ENCODE measurements around the gene NOS1.
"Not testable (repeated sequence)": the region's sequence is repeated elsewhere in the genome, so short reads cannot be mapped to it uniquely, and the experiment has no call there.

The NOS1 gene

DNA sequence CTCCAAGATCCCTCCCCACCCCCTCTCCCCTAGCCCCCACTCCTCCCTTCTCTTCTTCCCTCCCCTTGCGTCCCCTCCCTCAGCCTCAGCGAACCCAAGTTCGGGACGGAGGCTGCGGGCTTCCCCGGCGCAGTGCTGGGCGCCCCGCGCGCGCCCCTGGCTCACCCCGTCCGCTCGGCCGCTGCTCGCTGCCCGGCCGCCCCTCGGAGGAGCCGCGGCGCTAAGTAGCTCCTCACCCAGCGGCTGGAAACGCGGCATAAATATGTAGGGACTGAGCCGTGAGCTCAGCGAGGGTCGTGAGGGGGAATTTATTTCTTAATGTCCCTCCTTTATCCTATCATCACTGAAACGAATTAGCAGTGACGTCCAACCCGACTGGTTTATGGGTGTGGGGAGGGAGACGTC lies at the start of gene NOS1:
TSS of gene NOS1 (minus strand) at position 280 of the 405 bp plus-strand sequence. CDS start 30,557 bp downstream, outside the sequence.
- no peak for DNase-seq

DNA sequence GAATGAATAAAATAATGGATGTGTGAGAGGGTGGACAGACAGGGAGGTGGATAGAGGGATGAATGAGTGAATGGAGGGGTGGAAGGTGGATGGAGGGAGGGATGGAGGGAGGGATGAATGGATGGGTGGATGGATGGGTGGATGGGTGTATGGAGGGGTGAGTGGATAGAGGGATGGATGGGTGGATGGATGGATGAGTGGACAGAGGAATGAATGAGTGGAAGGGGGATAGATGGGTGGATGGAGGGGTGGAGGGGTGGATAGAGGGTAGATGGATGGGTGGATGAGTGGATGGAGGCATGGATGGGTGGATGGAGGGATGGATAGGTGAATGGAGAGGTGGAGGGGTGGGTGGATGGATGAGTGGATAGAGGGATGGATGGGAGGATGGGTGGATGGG lies 47.9 kb upstream of the NOS1 start:
- DNase-seq, result no peak

DNA sequence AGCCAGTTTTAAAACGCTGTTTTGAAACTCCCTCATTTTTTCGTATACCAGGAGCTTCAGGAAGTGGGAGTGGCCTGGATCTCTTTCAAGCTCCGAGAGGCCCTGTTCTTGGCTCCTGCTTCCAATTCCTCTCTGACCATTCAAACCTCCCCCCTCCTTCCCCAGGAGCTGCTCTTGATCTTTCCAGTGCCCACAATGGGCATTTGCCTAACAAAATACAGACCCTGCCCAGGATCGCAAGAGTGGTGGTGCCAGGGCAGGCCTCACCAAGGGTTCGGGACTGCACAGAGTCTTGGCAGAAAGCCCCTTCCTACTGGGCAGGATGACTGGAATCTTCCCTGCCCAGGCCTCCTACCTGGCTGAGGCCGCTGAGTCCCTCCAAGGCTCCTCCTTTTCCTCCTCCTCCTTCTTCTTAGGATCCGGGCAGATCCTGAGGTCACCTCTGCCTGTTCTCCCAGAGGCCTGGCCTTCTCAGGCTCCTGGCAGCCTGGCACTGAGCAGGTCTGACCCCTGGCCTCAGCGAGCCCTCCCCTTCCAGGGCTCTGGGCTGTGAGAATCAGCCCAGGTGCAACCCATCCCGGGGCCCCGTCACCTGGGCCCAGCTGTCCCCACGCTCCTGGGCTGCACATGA lies 46.9 kb upstream of the NOS1 start:
- DNase-seq, result peak in 39 of 56 donors; percentile 2 to 71 (median 16)

DNA sequence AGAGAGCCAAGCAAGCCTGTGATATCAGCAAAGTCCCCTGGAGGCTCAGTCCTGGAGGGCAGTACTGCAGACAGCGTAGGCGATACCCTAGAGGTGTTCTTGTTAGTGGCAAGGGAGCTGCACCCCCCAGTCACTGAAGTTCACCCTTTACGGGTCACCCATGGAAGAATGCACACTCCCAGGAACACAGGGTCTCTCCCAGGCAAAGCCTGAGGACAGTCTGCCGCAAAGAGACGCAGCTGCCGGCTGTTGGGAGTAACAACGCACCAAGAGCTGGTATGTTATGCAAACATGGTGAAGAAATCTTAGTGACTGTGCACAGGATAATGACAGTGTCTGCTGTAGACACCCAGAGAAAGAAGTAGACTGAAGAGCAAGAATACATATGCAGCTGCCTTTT lies 43.5 kb upstream of the NOS1 start:
- no peak for DNase-seq

DNA sequence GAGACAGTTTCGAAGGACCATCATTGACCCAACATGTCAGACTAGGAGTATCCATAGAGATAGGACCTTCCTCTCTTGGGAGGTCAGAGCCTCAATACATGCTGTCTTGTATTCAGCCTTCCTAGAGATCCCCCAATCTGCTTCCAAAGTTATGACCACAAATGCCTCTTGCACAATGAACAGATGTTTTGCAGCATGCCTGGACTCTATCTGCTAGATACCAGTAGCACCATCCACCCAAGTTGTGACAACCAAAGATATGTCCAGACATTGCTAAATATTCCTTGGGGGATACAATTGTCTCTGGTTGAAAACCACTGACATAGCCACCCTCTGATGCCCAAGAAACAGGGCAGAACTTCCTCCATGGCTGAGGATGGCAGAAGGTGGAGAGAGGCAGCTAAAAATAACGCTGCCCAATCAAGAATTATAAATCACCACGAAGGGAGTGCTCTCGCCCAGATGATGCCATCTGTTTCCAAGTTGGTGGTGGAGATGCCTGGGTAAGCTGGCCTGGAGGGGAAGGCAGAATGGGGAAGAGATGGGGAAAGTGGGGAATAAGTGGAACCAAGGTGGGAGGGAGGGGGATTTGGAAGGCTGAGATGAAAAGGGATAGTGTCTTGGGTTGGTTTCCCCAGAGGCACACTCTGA lies 42.9 kb upstream of the NOS1 start:
- DNase-seq, result no peak

DNA sequence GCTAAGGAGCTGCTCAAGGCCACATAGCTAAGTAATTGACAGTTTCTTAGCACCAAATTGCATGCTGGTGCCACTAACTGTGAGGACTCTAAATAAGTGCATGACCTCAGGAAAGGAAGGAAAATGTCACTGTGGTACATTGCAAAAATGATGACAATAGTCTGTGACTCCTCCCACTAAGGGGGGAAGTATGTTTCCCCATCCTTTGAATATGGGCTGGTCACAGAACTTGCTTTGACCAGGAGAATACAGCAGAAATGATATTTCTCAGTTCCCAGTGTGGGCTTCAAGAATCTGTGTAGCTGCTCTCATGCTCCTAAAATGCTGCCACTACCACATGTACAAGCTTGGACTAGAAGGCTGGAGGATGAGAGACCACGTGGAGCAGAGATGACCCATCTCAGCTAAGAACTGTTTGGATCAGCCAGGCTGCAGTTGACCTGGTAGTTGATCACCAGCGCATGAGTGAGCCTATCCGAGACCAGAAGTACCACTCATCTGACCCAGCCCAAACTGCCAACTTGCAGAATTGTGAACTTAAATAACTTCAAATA lies 42.2 kb upstream of the NOS1 start:
- no peak for DNase-seq

DNA sequence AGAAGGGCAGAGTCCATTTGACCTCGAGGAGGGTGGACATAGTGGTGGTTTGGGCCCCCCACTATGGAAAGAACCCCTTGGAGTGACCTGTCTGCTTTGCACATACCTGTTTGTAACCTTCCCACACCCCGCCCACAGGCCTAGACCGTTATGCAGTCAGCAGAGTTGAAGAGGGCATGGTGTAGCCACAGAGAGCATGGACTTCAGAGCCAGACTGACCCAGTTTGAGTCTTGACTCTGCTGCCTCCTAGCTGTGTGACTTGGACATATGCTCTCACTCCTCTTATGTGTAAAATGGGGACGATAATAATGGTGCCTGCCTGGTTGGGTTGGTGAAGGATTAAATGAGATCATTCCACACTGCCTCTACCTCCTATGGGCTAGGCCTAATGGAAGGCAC lies 40.9 kb upstream of the NOS1 start:
- DNase-seq, result no peak

DNA sequence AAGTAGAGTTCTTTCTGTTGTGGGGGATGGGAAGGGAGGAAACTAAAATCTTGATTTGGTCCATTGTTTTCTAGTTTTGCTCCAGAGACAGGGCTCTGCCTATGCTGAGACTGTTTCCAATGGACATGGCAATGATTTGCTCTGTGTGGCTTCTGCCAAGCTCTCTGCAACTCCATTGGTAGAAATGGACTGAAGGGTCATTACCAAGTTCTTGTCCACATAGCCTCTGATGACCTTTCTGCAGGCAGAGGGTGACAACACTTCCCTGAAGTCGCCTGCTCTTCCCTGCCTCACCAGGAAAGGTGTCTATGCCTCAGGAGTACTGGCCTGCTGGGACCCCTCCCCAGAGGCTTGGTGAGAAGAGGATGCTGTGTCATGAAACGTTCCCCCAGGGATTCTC lies 39.5 kb upstream of the NOS1 start:
- DNase-seq, result no peak

DNA sequence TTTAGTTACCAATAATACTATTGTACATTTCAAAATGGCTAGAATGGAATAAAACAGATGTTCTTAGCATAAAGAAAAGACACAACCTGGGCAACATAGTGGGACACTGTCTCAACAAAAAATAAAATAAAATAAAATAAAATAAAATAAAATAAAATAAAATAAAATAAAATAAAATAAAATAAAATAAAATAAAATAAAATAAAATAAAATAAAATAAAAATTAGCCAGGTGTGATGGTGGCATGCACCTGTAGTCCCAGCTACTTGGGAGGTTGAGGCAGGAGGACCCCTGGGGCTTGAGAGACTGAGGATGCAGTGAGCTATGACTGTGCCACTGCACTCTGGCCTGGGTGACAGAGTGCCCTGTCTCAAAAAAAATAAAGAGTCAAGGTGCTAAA lies 37.1 kb upstream of the NOS1 start:
- not testable (repeated sequence) for DNase-seq

DNA sequence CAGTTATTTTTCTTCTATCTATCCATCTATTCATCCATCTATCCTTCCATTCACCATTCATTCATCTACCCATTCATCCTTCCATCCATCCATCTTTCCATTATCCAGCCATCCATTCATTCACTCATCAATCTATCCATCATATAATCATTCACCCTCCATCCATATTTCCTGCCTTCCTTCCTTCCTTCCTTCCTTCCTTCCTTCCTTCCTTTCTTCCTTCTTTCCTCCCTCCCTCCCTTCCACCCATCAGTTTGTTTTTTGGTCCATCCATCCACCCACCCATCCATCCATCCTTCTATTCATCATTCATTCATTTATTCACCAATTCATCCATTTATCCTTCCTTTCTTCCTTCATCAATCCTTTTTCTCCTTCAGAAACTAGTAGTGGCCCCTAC lies 34.3 kb upstream of the NOS1 start:
- DNase-seq, result no peak

DNA sequence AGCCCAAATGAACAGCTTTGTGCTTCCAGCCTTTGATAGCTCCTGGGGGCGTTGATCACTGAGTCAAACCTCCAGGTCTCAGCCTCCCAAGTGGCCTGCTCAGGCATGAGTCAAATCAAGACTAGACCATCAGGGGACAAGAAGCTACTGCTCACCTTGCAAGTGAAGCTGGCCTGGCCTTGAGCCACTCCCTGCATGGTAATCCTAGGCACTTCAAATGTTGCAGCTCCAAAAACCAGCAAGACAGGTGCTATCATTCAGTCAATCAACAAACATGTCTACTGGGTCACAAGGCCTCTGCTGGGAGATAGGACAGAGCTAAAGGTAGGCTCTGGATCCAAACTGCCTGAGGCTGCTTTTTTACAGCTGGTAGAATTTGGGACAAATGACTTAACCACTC lies 33.1 kb upstream of the NOS1 start:
- no peak for DNase-seq

DNA sequence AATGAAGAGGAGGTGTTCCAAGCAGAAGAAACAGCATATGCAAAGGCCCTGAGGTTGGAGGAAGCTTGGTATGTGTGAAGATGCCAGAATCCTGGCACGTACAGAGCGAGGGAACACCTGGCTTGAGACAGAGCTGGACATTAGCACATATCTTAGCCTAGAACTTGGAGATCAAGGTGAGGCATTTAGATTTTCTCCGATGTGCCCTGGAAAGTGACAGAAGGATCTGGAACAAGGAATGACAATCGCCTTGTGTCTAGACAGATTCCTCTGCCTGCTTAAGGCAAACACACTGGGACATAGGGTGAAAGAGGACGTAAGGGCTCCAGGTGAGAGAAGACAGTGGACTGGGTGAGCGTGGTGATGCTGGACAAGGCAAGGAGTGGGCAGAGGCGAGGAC lies 32.2 kb upstream of the NOS1 start:
- no peak for DNase-seq

DNA sequence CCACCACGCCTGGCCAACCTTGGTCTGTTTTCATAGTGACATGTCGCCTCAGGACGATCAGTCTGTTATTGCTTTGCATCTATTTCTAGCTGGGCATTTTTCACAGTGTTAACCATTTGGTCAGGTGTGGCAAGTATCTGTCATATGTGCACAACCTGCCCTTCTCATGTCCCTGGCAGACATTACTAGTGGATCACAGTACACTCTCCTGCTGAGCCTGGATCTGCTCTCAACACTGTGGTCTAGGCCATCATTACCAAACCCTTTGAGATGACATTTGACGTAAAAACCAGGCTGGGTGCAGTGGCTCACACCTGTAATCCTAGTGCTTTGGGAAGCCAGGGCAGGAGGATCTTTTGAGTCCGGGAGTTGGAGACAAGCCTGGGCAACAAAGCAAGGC lies 29.4 kb upstream of the NOS1 start:
- DNase-seq, result no peak

DNA sequence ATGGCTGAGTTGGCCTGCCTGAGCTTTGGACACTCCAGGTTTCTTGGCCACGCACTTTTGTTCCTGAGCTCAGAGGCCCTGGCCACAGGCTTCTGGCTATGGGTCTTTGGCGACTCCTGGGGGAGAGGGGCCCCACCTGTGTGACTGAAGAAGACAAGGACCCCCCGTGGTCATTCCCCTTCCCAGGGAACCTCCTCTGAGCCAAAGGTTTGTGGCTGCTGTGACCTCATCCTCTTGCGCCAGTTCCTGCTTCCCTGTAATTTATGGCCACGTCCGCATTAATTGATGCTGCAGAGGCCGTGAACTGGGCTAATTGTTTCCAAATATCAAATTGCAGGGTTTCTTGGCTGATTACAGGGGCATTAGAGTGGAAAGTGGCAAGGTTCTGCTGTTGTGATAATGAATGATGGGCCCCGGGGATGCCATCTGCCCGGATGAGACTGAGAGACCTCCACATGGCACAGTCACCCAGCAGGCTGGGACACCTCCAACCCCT lies 27.6 kb upstream of the NOS1 start:
- DNase-seq, result no peak

DNA sequence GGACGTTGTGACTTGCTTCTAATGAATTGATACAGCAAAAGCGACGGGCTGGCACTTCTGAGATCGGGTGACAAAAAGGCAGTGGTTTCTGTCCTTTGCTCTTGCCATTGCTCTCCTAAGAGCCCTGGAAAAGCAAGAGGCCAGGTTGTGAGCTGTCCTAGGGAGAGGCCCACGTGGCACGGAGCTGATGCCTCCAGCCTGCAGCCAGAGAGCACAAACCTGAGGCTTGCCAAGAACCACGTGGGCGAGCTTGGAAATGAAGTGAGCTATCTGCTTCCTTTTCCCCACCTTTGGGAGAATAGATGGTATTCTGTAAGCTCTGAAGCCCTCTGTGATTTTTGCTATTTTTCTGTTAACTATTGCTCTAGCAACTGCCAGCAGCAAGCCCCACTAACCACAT lies 26.4 kb upstream of the NOS1 start:
- no peak for DNase-seq

DNA sequence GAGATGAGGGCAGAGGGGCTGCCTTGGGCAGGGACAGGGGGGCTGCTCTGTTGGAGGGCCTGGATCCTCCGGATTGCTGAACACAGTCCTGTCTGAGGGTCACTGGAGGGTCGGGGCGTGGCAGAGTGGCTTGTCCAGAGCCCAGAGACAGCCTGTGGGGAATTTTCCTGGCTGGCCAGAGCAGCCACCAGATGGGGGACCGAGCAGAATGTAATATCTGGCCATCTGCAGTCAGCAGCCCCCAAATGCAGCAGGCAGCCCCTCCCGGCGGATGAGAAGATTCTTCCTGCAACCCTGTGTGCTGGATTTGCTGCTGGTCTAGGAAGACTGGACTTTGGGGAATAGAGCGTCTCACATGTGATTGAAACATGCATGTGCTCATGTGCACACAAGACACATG lies 23.3 kb upstream of the NOS1 start:
- no peak for DNase-seq

DNA sequence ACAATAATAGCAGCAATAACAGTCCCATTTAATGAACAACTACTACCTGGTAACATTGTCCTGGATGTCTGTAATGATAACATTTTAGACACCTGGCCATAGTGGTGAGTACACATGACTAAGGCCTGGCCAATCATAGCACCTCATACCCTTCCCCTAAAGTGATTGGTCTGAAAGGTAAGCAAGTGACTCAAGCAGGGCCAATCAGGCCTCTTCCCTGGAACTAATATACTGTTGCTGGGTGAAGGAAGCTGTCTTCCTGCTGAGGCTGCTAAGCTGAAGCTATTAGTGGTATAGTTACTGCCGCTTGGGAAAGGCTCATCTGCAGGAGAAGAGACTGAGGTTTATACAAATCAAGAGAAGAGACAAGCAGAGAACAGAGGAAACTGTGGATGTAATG lies 18.7 kb upstream of the NOS1 start:
- DNase-seq, result no peak

DNA sequence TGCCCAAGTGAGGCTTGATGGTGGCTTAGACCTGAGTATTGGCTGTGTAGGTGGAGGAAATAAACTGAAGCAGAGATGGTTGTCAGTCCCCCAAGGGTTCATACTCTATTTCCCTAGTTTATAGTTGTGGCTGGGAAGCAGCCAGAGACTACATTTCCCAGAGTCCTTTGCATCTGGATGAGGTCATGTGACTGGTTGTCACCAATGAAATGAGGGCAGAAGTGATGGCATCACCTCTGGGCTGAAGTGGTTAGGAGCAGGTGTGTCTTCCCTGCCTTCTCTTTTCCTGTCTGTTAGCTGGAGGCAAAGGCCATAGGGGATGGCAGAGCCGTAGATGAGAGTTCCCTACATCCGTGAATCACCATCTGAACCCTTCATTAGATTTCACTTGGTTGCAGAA lies 16.3 kb upstream of the NOS1 start:
- no peak for DNase-seq

DNA sequence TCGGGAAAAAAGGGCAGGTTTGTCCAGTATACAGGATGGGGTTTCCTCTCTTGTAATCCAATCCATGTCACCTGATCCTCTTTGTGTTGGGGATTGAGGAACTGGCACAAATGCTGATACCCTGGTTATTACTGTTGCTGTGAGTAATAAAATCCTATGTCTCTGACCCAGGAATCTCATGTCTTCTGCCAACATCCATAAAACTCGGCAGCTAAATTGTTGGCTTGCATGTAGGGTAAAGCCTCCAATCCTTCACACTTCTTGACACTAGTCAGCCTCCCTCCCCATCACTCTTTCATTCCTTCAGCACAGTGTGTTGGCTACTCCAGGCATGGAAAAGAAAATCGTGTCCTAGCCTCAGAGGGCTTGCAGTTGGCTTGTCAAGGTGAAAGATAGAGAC lies 9.2 kb upstream of the NOS1 start:
- no peak for DNase-seq

DNA sequence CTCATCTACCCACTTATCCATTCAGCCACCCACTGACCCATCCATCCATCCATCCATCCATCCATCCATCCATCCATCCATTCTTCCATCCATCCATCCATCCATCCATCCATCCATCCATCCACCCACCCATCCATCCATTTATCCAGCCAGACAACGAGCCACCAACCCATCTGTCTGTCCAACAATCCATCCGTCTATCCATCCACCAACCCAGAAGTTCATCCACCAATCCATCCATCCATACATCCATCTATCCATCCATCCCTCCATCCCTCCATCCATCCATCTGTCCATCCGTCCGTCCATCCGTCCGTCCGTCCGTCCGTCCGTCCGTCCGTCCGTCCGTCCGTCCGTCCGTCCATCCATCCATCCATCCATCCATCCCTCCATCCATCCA lies 8.6 kb upstream of the NOS1 start:
- DNase-seq, result not testable (repeated sequence)

DNA sequence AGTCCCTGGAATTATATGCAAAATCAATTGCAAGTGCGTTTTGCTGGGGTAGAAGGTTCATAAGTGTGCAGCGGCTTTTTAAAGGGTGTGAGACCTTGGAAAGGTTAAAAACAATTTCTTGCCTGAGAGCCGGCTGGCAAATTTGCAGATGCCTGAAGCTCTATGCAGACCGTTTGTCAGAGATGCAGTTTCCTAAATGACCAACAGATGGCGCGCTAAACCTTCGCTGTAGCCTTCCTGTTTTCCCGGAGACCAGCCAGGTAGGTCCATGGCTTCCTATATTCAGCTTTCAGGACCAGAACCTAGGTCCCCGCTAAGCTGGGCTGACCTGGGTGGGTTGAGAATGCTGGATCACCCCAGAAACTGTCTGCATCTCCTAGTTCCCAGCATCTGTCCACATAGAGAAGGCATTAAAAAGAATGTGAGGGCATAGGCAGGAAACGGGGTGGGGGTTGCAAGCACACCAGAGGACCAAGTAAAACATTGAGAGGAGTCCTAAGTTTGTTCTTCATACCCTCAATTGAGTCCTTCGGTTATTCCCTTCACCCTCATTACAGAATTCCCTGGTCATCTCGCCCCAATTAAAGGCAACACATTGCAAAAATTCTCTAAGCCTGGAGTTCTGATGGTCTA lies 5.7 kb upstream of the NOS1 start:
- peak in 53 of 56 donors; percentile 7 to 92 (median 53) for DNase-seq

DNA sequence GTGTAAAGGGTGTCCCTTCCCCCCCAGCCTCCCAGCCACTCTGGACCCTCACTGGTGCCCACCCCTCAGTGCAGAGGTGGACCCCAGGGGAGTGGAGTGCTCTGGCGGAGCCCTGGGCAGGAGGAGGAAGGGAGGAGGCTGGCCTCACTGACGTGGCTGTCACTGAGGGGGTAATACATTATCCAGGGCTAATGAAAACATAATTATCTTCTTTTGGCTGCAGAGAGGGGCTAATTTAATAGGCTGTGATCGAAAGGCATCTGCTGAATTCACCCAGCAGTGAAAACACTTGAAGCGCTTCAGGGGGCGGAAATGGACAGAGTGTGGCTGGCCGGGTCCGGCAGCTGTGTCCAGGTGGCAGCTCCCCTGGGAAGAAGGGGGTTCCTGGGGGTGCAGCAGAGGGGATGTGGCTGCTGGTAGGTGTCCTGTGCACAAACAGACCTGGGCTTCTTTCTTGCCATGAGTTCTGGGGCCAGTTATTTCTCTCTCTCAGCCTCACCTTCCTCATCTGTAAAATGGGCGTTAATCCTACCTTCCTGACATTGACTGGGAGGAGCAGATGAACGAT lies 3.7 kb upstream of the NOS1 start:
- no peak for DNase-seq

All from amygdala (tissue), 56 donors.